Karpas-422 (cell line): Measurements from ENCODE around the gene SRSF6. TPM values are rescaled to one million over a fixed set of nuclear protein-coding genes. Genes with fewer than 3 reads are reported as not detected.

ENCODE experiments used
- DNase-seq: peaks from one replicate; pipeline ENCODE4 v3.0.0-alpha.2; 2015
- H2AFZ ChIP-seq: fragments of 200-600 bp; sonication (generic); 2 replicates; pipeline ENCODE4 v1.6.1; 2014; ENCODE audit warnings: antibody characterized with exemption, low read length, mixed read lengths
- H3K27ac ChIP-seq: fragments of 200-600 bp; sonication (generic); 2 replicates; pipeline ENCODE4 v1.5.1; 2014; ENCODE audit warnings: mild to moderate bottlenecking, low read length, moderate library complexity
- H3K27me3 ChIP-seq: fragments of 200-600 bp; sonication (generic); 2 replicates; pipeline ENCODE4 v1.6.1; 2014; ENCODE audit warnings: low read length, mixed read lengths
- H3K36me3 ChIP-seq: fragments of 200-600 bp; sonication (generic); 2 replicates; pipeline ENCODE4 v1.6.1; 2014; ENCODE audit warnings: low read length, mixed read lengths; ENCODE audit not compliant: insufficient read depth
- H3K4me1 ChIP-seq: fragments of 200-600 bp; sonication (generic); 2 replicates; pipeline ENCODE4 v1.6.1; 2014; ENCODE audit warnings: mild to moderate bottlenecking, low read length, mixed read lengths
- H3K4me2 ChIP-seq: fragments of 200-600 bp; sonication (generic); 2 replicates; pipeline ENCODE4 v1.6.1; 2014; ENCODE audit warnings: low read length, low read depth, mild to moderate bottlenecking; ENCODE audit not compliant: poor library complexity, severe bottlenecking
- H3K4me3 ChIP-seq: fragments of 200-600 bp; sonication (generic); 2 replicates; pipeline ENCODE4 v1.5.1; 2014; ENCODE audit warnings: mild to moderate bottlenecking, antibody characterized with exemption, low read length, mixed read lengths
- H3K79me2 ChIP-seq: fragments of 200-600 bp; sonication (generic); 2 replicates; pipeline ENCODE4 v1.6.1; 2014; ENCODE audit warnings: mild to moderate bottlenecking, low read length, mixed read lengths
- H3K9ac ChIP-seq: fragments of 200-600 bp; sonication (generic); 2 replicates; pipeline ENCODE4 v1.6.0; 2014; ENCODE audit warnings: low read length
- H3K9me2 ChIP-seq: fragments of 200-600 bp; sonication (generic), shearing (Covaris generic); replicated peaks from 2 replicates; pipeline ENCODE4 v1.6.0; 2014; ENCODE audit warnings: mild to moderate bottlenecking, low read length, moderate library complexity; ENCODE audit not compliant: insufficient read depth
- H3K9me3 ChIP-seq: fragments of 300-700, 200-600 bp; sonication (generic); 2 replicates; pipeline ENCODE4 v1.6.1; 2014; ENCODE audit warnings: low read length, mixed read lengths
- H4K20me1 ChIP-seq: fragments of 200-600 bp; sonication (generic); 2 replicates; pipeline ENCODE4 v1.6.1; 2014; ENCODE audit warnings: mild to moderate bottlenecking, antibody characterized with exemption, low read length, low read depth; ENCODE audit not compliant: insufficient read depth
- total RNA-seq: library from RNA; depleted of rRNA; stranded (reverse); fragments of >200 nt; shearing (Covaris generic); gene quantifications from 2 replicates; pipeline ENCODE4 v1.2.3, GENCODE V29; 2014; ENCODE audit warnings: low replicate concordance

The SRSF6 gene
- total RNA-seq, 1 experiment from 2014 or later: 69.9 TPM

- Histone ChIP-seq H3K27me3 (no peaks in the 10 kb centered on the region), H3K4me1 (peaks cover 10% of the 10 kb centered on the region), H3K4me2 (no peak overlapping the region), H3K9ac (no peak overlapping the region), H2AFZ (no peak overlapping the region), H3K4me3 (no peak overlapping the region), H3K79me2 (no peaks in the 10 kb centered on the region), H3K9me3 (no peaks in the 10 kb centered on the region), H3K36me3 (no peaks in the 10 kb centered on the region), H3K27ac (no peak overlapping the region), H3K9me2 (no peaks in the 10 kb centered on the region), H4K20me1 (no peaks in the 10 kb centered on the region)
- no peak for DNase-seq
Measured at GRCh38 chr20:43426172-43426571, 31.5 kb upstream of the SRSF6 start.

DNA sequence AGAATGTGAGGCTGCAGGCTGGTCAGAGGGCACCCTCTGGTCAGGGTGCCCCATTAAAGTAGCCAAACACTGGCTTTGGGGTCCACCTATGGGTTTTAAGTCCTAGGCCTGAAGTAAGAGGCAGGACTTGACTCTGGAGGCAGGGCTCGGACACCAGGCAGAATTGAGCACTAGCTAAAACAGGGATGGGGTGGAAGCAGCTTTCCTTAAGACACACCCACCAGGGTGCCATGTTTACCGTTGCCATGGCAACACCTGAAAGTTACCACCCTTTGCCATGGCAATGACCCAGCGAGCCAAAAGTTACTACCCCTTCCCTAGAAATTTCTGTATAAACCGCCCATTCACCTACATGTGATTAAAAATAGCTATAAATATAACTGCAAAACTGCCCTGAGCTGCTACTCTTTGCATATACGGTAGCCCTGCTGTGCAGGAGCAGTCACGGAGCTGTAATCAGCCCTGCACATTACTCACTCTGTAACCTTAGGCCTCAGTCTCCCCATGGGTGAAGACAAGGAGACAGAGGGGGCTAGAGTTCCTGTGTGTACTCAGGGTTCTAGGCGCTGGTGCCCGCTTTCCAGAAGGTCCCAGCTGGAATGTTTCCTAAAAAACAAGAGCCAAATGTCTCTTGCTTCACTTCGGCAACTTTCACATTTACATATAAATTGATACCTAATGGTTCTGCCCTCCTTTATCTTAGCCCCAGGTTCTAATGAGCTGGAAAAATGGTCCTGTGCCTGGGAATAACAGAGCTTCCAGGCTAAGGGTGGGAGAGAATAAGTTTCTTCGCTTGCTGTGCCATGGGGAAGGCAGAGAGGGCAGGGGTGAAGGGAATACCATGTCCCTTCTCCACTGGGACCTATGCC lies 27.2 kb upstream of the SRSF6 start:
- H3K27me3 ChIP-seq: no peaks in the 10 kb centered on the region
- no peaks in the 10 kb centered on the region for H3K9me2 ChIP-seq
- no peaks in the 10 kb centered on the region for H3K36me3 ChIP-seq
- no peak overlapping the region for H3K9ac ChIP-seq
- no peak overlapping the region for H2AFZ ChIP-seq
- peak; percentile 57 for DNase-seq
- no peak overlapping the region for H3K27ac ChIP-seq
- no peak overlapping the region for H3K4me3 ChIP-seq
- H3K4me1 ChIP-seq: peaks cover 10% of the 10 kb centered on the region
- H3K9me3 ChIP-seq: no peaks in the 10 kb centered on the region
- H4K20me1 ChIP-seq: no peaks in the 10 kb centered on the region
- peak overlapping the region; percentile 32 for H3K4me2 ChIP-seq
- H3K79me2 ChIP-seq: no peaks in the 10 kb centered on the region

GRCh38 chr20:43431134-43431519 lies 26.6 kb upstream of the SRSF6 start:
- no peak overlapping the region for H3K27ac ChIP-seq
- H2AFZ ChIP-seq: no peak overlapping the region
- no peak overlapping the region for H3K4me3 ChIP-seq
- H3K9me3 ChIP-seq: no peaks in the 10 kb centered on the region
- no peak for DNase-seq
- H3K36me3 ChIP-seq: no peaks in the 10 kb centered on the region
- H3K79me2 ChIP-seq: no peaks in the 10 kb centered on the region
- no peak overlapping the region for H3K9ac ChIP-seq
- H3K9me2 ChIP-seq: no peaks in the 10 kb centered on the region
- H3K4me2 ChIP-seq: no peak overlapping the region
- no peaks in the 10 kb centered on the region for H4K20me1 ChIP-seq
- H3K4me1 ChIP-seq: peaks cover 10% of the 10 kb centered on the region
- no peaks in the 10 kb centered on the region for H3K27me3 ChIP-seq

- Histone ChIP-seq H3K27me3 (no peaks in the 10 kb centered on the region), H3K79me2 (no peaks in the 10 kb centered on the region), H4K20me1 (no peaks in the 10 kb centered on the region), H3K9me2 (no peaks in the 10 kb centered on the region), H3K4me1 (peaks cover 14% of the 10 kb centered on the region), H3K9ac (no peak overlapping the region), H2AFZ (no peak overlapping the region), H3K9me3 (no peaks in the 10 kb centered on the region), H3K27ac (no peak overlapping the region), H3K4me3 (no peak overlapping the region), H3K36me3 (no peaks in the 10 kb centered on the region), H3K4me2 (no peak overlapping the region)
- no peak for DNase-seq
Measured at GRCh38 chr20:43432498-43432897, 25.2 kb upstream of the SRSF6 start.

DNA sequence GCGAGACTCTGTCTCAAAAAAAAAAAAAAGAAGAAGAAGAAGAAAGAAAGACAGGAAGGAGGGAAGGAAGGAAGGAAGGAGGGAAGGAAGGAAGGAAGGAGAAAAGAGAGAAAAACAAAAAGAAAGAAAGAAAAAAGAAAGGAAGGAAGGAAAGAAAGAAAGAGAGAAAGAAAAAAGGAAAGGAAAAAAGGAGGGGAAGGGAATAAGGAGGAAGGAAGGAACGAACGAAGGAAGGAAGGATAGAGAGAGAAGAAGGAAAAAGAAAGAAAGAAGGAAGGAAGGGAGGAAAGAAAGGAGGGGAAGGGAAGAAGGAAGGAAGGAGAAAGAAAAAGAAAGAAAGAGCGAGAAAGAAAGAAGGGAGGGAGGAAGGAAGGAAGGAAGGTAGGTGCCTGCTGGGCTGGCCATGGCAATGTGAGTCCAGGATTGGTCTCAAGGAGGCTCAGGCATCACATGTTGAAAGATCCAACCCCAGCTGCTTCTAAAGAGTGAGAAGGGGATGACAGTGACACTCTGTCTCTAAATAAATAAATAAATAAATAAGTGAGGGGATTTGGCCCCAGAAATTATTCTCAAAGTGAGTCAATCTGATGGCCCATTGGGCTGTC lies 24.3 kb upstream of the SRSF6 start:
- Histone ChIP-seq H3K9me3 (no peaks in the 10 kb centered on the region), H3K27me3 (no peaks in the 10 kb centered on the region), H3K36me3 (no peaks in the 10 kb centered on the region), H3K4me2 (no peak overlapping the region), H3K27ac (no peak overlapping the region), H3K9me2 (no peaks in the 10 kb centered on the region), H3K4me3 (no peak overlapping the region), H2AFZ (no peak overlapping the region), H4K20me1 (no peaks in the 10 kb centered on the region), H3K9ac (no peak overlapping the region), H3K79me2 (no peaks in the 10 kb centered on the region), H3K4me1 (peaks cover 21% of the 10 kb centered on the region)
- DNase-seq: no peak

- no peaks in the 10 kb centered on the region for H3K9me3 ChIP-seq
- H3K79me2 ChIP-seq: no peaks in the 10 kb centered on the region
- H3K27me3 ChIP-seq: no peaks in the 10 kb centered on the region
- H3K27ac ChIP-seq: no peak overlapping the region
- no peak overlapping the region for H3K9ac ChIP-seq
- H3K4me3 ChIP-seq: no peak overlapping the region
- no peak for DNase-seq
- H3K9me2 ChIP-seq: no peaks in the 10 kb centered on the region
- H3K4me1 ChIP-seq: peaks cover 33% of the 10 kb centered on the region
- H4K20me1 ChIP-seq: no peaks in the 10 kb centered on the region
- no peak overlapping the region for H3K4me2 ChIP-seq
- H3K36me3 ChIP-seq: no peaks in the 10 kb centered on the region
- H2AFZ ChIP-seq: no peak overlapping the region
Measured at GRCh38 chr20:43434565-43434964, 23.1 kb upstream of the SRSF6 start.

DNA sequence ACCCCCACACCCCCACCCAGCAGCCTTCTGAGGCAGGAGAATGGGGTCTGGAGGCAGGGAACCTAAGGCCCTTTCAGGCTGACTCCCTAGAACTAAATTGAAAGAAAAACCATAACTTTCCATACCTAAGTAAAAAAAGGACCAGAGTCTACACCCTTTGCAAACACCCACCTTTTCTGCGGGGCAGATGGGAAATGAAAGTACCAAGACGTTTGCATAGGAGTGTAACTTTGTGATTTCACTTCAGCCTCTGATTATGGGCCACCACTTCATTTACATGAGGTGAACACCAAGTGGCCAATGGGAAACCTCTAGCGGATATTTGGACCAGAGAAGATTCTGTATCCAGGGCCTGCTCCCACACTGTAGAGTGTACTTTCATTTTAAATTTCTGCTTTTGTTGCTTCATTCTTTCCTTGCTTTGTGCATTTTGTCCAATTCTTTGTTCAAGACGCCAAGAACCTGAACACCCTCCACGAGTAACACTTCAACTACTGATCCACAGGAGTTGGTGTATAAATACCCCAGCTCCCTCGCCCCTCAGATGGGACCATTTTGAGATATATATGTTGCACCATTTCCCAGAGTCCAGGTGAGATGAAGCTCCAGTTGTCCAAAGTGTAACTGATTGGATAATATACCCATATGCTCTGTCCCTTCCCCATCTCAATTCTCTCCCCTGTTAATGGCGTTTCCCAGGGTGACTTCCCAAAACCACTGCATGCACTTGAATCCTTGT lies 18.9 kb upstream of the SRSF6 start:
- Histone ChIP-seq H3K4me3 (peak overlapping the region; percentile 31; the same call in 1 of the 2 replicates), H4K20me1 (no peaks in the 10 kb centered on the region), H3K27ac (peak overlapping the region; percentile 65), H3K9ac (no peak overlapping the region; the same call in 1 of the 2 replicates), H3K4me1 (peaks cover 26% of the 10 kb centered on the region), H3K9me3 (no peaks in the 10 kb centered on the region), H3K36me3 (no peaks in the 10 kb centered on the region), H3K79me2 (no peaks in the 10 kb centered on the region), H3K27me3 (no peaks in the 10 kb centered on the region), H3K9me2 (no peaks in the 10 kb centered on the region), H3K4me2 (peak overlapping the region; percentile 54), H2AFZ (0 out of 2 replicates have a peak overlapping the region, but pooled peaks have one; percentile 36)
- DNase-seq: peak; percentile 79

GRCh38 chr20:43440531-43440930 lies 17.2 kb upstream of the SRSF6 start:
- no peaks in the 10 kb centered on the region for H3K27me3 ChIP-seq
- no peaks in the 10 kb centered on the region for H4K20me1 ChIP-seq
- no peak overlapping the region for H3K27ac ChIP-seq
- H3K9me3 ChIP-seq: no peaks in the 10 kb centered on the region
- no peak overlapping the region for H3K4me2 ChIP-seq
- H3K9me2 ChIP-seq: no peaks in the 10 kb centered on the region
- no peak overlapping the region for H2AFZ ChIP-seq
- H3K36me3 ChIP-seq: no peaks in the 10 kb centered on the region
- no peak overlapping the region for H3K4me3 ChIP-seq
- peaks cover 28% of the 10 kb centered on the region for H3K4me1 ChIP-seq
- no peak for DNase-seq
- H3K79me2 ChIP-seq: no peaks in the 10 kb centered on the region
- H3K9ac ChIP-seq: no peak overlapping the region
